Gastrocnemius medialis (tissue), 4 donors: ENCODE results near the gene CPNE2.

Experiments used
- POLR2A ChIP-seq, 2 donors: fragments of 450-650 bp; IDR thresholded peaks; one replicate each; pipeline ENCODE4 v1.6.1; 2017; ENCODE audit warnings: antibody characterized with exemption in 2 of 2, mild to moderate bottlenecking in 2 of 2, moderate library complexity in 2 of 2
- TF ChIP-seq, protein P1 (sequence below), 5 experiments: fragments of 450-650 bp in 3 of 5; fragments of 200-600 bp in 2 of 5; sonication (generic) in 2 of 5; IDR thresholded peaks in 4 of 5; conservative IDR thresholded peaks in 1 of 5; 1 replicate in 4 of 5; 2 replicates in 1 of 5; pipeline ENCODE4 v1.5.1; 2016 to 2019; ENCODE audit warnings: antibody characterized with exemption in 5 of 5, mild to moderate bottlenecking in 3 of 5, moderate library complexity in 3 of 5

DNA sequence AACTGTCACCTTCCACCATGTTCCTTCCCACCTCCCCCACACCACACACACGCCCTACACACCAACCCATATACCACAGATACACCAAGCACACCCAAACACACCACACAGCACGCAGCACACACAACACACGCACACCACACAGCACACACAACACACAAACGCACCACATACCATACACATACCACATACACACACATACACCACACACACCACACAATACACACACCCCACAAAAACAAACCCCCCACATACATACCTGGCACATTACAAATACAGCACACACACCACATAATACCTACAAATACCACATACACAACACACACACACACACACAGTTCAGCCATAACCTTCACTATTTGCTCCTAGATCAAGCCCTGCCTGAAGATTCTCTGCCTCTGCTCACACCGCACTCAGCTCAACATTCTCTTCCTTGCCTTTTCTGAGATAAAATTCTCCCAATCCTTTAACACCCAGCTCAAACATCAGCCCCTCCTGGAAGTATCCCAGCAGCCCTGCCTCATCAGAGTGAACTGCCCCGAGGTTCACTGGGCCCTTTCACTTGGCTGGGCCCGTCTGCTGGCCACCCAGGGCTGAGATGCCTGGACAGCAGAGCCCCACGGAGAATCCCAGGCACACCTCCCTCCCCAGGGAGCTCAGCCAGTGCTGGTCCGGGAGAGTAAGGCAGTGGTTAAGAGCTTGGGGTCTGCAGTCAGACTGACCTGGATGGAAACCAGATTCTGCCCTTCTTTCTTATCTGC, 31.9 kb upstream of the CPNE2 start:
- TF ChIP-seq, protein P1, sequence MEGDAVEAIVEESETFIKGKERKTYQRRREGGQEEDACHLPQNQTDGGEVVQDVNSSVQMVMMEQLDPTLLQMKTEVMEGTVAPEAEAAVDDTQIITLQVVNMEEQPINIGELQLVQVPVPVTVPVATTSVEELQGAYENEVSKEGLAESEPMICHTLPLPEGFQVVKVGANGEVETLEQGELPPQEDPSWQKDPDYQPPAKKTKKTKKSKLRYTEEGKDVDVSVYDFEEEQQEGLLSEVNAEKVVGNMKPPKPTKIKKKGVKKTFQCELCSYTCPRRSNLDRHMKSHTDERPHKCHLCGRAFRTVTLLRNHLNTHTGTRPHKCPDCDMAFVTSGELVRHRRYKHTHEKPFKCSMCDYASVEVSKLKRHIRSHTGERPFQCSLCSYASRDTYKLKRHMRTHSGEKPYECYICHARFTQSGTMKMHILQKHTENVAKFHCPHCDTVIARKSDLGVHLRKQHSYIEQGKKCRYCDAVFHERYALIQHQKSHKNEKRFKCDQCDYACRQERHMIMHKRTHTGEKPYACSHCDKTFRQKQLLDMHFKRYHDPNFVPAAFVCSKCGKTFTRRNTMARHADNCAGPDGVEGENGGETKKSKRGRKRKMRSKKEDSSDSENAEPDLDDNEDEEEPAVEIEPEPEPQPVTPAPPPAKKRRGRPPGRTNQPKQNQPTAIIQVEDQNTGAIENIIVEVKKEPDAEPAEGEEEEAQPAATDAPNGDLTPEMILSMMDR (IDR thresholded peaks at IDR 0.05 in 4 of 5, conservative IDR thresholded peaks at IDR 0.05 in 1 of 5) = no peak
- no peak for TF ChIP-seq POLR2A (IDR thresholded peaks at IDR 0.05)
